Inflammatory macrophage (primary cell): ENCODE results near the gene IL18BP.
A peak's percentile ranks its signal among the peaks of the same experiment; 100 is the strongest.

ENCODE experiments used
- DNase-seq, 2 donors: peaks; one replicate each; pipeline ENCODE4 v3.0.0-alpha.2; 2020 to 2022

The IL18BP gene

DNA sequence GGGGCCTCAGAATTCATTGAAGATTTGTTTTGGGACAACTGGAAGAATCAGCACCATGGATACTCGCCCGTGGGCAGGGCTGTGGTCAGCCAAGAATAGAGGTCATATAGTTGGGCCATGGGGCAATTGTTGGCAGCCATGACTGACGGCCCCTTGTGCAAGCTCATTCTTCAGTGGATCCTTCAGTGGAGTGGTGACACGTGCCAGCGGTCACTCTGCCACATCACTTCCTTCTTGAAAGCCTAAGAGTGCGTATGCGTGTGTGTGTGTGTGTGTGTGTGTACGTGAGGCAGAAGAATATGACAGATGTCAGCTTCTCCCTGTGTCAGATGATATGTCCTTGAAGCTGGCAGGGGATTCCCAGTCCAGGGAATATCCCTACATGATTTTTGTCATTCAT lies 1.8 kb upstream of the IL18BP start:
- peak; percentile 98 to 99 for DNase-seq

DNA sequence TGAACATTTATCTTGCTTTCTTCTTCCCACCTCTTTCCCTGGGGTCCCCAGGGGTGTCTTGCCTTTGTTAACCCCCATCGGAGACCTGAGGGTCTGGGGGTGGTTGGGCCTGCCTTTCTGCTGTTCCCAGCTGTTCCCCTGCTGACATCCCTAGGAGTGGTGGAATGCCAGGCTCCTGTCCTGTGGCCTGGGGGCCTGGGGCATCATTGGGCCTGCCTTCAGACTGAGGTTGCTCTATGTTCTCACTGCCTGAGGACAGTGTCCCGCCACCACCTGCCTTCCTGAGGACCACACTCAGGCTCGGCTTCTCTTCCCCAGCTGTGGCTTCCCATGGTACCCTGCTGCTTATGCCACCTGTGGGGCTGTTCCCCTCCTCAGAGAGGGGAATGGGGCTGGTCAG lies 1.1 kb upstream of the IL18BP start:
- DNase-seq, result no peak

DNA sequence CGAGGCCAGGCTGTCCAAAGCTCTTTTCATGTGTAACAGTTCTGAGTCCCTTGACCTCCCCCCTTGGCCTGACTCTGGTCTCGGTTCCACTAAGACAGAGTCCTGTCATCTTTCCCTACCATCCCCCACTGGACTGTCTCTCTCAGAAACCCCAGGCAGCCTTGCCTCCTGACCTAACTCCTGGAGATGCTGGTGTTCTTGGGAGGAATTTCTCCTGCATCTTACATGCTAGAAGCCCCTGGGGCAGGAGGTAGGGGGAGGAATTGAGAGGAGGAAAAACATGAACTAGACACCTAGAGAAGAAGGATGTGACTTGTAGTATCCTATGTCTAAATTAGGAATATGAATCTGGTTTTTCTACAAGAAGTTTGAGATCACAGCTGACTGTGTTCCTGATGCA lies 648 bp upstream of the IL18BP start:
- DNase-seq, result no peak

DNA sequence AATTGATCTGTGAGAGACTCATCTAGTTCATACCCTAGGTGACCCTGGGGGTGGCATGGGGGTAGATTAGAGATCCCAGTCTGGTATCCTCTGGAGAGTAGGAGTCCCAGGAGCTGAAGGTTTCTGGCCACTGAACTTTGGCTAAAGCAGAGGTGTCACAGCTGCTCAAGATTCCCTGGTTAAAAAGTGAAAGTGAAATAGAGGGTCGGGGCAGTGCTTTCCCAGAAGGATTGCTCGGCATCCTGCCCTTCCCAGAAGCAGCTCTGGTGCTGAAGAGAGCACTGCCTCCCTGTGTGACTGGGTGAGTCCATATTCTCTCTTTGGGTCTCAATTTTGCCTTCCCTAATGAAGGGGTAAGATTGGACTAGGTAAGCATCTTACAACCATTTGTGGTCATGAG lies 653 bp downstream of the IL18BP start:
- no peak for DNase-seq

DNA sequence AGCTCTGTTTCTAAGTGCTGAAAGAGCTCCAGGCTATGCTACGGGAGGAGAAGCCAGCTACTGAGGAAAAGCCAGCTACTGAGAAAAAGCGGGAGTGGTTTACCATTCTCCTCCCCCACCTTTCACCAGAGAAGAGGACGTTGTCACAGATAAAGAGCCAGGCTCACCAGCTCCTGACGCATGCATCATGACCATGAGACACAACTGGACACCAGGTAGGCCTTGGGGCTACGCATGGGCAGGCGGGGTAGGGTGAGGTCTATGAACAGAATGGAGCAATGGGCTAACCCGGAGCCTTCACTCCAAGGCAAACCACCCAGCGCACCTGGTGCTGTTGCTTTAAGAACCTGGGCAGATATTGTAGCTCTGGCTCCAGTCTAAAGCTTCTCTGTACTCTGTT lies 1.1 kb downstream of the IL18BP start:
- DNase-seq, result no peak

DNA sequence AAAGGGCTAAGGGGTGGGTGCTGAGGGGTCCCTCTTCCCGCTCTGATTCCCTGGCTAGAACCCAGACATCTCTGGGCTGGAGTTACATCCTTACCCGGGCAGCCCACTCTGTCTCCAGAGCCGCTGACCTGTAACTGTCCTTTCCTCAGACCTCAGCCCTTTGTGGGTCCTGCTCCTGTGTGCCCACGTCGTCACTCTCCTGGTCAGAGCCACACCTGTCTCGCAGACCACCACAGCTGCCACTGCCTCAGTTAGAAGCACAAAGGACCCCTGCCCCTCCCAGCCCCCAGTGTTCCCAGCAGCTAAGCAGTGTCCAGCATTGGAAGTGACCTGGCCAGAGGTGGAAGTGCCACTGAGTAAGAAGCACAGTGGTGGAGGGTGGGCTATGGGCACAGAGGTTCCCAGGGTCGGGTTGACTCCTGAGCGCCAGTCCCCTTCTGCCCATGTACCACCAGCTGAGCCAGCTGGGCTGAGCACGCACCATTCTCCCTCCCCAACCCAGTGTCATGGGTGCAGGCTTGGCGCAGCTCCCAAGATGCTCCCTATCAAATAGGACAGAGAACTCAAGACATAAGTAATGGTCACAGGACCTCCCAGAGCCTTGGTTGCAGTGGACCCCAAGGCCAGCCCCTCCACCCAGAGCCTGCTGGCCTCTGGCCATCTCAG lies 1.6 kb downstream of the IL18BP start:
- no peak for DNase-seq

DNA sequence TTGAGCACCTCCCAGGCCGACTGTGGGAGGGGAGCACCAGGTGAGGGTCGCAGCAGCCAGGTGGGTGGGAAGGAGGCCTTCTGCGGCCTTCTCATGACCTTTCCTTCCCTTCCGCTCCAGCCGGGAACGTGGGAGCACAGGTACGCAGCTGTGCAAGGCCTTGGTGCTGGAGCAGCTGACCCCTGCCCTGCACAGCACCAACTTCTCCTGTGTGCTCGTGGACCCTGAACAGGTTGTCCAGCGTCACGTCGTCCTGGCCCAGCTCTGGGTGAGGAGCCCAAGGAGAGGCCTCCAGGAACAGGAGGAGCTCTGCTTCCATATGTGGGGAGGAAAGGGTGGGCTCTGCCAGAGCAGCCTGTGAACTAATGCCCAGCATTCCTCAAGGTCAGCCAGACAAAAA lies 2.6 kb downstream of the IL18BP start:
- DNase-seq, result no peak

DNA sequence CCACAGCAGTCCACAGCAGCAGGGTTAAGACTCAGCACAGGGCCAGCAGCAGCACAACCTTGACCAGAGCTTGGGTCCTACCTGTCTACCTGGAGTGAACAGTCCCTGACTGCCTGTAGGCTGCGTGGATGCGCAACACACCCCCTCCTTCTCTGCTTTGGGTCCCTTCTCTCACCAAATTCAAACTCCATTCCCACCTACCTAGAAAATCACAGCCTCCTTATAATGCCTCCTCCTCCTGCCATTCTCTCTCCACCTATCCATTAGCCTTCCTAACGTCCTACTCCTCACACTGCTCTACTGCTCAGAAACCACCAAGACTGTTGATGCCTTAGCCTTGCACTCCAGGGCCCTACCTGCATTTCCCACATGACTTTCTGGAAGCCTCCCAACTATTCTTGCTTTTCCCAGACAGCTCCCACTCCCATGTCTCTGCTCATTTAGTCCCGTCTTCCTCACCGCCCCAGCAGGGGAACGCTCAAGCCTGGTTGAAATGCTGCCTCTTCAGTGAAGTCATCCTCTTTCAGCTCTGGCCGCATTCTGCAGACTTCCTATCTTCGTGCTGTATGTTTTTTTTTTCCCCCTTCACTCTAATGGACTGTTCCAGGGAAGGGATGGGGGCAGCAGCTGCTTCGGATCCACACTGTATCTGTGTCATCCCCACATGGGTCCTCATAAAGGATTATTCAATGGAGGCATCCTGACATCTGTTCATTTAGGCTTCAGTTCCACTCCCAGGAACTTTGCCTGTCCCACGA lies 3.3 kb downstream of the IL18BP start:
- DNase-seq, result no peak

DNA sequence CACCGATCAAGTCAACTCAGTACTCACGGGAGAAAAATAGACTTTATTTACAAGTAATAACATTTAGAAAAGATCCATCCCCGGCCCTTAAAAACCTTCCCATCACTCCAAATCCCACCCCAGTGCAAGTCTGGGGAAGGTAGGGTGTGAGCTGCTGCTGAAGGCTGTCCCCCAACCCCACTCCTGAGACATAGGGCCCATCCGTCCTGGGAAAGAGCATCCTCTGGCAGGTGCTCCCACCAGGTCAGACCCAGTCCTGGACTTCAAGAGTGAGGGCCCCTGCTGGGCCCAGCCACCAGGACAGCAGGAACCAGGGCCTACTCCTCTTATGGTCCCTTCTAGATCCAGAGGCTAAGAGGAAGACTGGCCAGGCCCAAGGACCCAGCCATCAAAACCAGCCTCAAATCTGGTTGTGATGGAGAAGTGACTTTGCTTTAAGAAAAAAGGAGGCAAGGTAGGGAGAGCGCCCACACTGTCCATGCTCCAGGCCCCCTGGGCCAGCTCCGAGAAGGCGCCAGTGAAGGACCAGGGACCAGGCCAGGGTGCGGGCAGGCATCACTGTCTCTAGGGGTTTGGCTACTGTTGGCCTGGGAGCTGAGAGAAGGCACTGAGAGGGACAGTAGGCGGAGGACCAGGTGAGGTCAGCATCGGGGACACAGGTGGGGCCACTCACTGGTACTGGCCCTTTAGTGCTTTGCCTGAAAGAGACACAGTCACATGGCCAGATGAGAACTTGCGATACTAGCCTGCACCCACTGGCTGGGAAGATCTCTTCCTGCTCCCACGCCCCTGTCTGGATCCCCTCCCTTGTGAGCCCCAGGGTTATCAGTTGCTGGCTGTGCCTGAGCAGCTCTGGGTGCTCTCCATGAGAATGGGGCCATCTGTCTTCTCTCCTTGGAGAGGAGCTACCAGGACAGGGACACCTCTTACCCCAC lies 4.4 kb downstream of the IL18BP start:
- DNase-seq, result no peak

DNA sequence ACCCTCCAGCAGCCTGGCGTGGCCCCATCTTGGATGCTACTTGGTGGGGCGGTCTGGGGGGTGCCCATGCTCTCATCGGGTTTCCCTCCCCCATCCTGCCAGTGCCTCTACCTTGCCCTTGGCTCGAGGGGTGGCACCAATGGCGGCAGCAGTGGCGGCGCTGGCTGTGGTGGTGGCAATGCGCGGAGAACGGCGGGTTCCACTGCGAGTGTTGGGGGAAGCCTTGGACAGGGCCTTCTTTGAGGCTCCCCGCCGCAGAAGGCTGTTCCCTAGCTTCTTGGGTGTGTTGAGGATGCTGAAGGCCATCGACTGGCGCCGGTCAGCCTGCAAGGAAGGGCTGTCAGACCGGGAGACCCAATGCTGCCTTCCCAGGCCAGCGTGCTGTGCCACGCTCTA lies 5.1 kb downstream of the IL18BP start:
- DNase-seq, result no peak

DNA sequence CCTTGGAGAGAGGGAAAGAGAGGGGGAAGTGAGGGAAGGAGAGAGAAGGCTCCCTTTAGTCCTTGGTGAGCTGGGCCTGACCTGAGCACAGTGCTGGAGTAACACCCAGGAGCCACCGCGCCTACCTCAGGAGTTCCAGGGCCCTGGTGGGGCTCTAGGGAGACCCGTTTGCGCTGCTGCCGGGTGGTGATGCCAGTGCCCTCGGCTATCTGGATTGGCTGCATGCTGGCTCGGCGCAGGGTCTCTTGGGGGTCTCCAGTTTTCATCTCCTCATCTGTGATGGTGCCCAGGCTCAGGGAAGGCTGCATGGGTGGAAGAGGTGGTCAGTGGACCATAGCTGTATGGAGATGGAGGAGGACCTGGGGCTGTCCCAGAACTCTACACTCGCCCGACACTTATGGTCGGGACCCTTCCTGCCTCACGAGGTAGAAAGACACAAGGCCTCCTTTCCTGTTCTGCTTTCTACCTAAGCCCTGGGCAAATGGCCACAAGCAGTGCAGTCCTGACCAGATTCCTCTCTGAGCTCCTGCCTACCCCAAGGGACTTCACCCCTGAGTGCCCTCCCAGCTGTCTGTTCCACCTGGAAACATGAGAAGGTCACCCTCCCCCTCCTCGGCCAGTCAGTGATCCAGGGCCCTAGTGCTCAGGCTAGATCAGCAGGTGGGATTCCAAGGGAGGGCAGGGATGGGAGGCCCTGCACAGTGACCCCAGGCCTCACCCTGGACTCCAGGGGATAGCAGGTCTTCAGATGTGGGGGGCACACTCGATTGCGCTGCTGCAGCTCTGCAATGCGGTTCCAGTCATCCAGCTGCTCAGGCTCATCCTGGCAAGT lies 6.0 kb downstream of the IL18BP start:
- DNase-seq, result no peak

DNA sequence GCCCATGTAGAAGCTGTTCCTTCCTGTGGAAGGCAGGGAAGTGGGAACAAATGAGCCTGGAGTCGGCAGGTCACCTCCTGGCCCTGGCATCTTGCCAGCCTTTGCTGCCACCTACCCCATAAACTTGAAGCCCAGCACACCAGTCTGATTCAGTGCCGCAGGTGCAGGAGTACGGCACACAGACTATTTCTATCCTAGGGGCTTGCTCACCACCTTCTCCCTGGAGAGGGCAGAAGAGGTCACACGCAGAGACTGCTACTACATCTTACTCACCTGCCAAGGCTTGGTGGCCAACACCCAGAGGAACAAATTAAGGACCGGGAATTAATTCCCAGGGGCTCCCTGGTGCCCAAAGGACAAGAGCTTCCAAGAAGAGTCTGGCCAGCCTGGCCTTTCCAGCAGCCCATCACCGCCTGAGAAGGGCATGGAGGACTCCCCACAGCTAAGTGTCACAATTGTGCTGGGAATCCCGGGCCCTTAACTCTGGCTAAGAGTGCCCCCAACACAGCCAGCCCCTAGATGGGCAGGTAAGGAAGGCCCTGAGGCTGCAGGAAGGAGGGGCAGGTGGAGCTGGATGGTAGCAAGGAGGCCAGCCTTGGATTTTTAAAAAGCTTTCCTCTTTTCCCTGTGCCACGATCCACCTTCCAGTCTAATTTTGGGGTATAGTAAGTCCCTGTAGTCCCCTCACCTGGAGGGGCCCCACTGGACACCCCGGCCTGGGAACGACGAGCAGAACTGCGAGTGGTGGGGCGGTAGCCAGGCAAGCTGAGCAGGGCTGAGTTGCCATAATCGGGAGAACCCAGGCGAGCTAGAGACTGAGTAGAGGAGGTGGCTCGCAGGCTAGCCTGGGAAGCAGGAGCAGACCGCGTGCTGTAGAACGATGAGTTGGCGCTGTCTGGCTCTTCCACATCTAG lies 6.9 kb downstream of the IL18BP start:
- DNase-seq, result no peak

DNA sequence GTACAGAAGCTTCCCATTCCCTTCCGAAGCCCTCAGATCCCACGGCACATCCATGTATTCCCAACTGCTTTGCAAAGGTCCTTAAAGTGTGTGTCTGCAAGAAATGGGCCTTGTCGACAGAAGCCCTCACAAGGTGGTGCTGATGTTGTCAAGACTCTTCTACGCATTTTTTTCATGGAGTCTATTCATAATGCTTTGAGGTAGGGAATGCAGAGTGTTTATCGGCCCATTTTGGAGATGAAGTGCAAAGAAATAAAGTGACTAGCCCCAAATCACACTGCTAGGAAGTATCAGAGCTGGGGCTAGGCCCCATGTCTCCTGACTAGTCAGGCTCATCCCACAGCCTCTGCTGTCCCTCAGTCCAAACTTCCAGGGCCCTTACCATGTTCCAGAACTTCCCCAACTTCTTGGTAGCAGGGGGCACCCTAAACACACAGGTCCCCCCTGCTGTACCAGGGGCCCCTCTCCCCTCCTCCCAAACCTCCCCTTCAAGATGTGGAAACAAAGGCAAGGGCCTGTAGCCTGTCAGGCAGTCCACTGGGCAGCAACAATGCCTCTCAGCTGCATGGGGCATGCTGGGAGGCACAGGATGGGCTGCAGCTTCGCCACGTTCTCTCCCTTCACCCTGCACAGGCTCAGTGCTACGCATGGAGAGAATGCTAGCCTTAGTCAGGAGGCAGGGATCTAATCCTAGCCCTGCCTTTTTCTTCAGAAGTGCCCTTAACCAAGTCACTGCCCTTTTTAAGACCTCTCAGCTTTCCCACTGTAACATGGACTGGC lies 7.8 kb downstream of the IL18BP start:
- no peak for DNase-seq

DNA sequence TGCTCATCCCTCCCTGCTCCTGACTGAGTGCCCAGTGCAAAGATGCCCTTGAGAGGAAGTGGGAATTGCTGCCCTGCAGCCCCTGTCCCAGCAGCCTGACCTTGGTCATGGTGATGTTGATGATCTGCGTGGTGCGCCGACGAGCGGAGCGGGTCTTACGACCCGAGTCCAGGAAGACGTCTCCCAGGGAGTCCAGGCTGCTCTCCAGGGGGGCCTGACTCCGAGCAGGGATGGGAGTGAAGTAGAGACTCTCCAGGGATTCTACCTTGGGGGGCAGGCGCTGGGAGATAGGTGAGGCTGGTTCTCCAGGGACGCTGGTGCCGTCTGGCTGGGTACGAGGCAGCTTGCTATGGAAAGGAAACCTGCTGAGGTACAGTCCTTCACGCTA lies 8.4 kb downstream of the IL18BP start:
- no peak for DNase-seq

DNA sequence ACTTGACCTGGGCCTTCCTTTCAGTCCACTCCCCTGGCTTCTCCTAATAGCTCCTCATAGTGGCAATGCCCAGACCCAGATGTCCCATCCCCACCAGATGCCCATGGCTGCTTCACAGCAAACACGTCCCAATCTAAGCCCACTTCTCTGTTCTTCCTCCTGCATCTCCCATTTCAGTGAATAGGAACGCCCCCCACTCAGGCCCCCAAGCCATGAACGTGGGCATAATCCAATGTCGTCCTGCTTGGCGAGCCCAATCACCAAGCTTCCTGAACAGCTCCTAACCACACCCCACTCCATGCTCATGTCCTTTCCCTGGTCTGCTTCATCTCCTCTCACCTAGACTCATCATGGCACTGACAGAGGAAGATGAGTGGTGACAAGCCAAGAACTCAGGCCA lies 8.9 kb downstream of the IL18BP start:
- no peak for DNase-seq

DNA sequence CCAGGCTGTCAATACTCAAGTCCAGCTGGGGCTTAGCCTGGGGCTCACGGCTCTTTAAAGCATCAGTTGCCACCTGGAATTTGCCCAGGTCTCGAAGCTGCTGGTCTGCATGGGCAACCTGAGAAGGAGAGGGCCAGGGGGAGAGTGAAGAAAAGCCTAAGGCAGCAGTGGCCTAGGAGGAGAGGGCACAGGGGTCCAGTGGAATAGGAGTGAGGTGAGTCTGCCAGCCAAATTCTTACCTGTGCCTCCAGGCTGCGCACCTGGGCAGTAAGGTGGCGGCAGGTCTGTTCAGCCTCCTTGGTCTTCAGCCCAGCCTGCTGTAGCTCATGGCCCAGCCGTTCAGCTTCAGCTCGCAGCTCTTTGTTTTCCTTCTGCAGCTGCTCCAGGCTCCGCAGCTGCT lies 10.0 kb downstream of the IL18BP start:
- no peak for DNase-seq

DNA sequence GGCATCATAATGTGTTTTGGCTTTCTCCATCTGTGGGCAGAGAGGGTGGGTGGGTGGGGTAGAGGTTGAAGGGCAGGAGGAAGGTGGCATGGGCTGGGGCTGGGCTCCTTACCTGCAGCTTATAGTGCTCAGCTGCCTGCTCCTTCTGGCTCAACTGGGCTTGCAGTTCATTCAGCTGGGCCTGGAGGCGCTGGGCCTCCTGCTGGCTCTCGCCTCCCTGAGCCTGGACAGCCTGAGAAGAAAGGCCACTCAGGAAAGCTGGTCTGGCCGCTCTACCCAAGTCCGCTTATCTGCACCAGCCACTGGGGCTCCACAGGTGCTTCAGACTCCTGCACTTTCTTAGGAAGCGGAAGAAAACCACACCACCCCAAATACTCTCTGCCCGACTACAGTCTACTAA lies 10.4 kb downstream of the IL18BP start:
- no peak for DNase-seq

DNA sequence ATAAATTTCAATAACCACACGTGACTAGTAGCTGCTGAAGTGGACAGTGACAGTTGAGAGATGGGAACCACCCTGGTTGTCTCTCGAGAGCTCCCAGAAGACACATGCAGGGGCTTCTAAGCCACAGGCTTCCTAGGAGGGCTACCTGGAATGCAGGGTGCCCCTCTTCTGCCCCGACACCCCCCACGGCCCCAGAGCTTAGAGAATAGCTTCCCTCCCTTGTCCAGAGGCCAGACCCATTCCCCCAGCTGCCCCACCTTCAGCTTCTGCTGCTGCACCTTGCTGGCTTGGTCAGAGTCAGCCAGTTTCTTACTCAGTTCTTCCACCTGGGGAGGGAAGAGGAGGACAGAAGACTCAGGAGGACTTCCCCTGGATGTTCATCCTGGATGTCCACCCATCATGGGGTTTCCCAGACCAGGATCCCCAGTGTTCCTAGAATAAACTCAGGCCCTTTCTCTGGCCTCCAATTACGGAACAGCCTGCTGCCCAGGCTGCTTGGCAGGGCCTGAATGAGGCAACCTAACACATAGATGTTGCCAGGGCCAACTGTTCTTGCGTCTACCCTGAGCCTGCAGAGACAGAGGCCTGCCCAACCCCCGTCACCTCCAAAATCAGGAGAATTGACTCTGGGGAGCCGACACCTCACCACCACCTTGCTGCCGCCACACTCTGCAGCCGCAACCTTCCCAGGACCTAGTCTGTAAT lies 12.0 kb downstream of the IL18BP start:
- no peak for DNase-seq

DNA sequence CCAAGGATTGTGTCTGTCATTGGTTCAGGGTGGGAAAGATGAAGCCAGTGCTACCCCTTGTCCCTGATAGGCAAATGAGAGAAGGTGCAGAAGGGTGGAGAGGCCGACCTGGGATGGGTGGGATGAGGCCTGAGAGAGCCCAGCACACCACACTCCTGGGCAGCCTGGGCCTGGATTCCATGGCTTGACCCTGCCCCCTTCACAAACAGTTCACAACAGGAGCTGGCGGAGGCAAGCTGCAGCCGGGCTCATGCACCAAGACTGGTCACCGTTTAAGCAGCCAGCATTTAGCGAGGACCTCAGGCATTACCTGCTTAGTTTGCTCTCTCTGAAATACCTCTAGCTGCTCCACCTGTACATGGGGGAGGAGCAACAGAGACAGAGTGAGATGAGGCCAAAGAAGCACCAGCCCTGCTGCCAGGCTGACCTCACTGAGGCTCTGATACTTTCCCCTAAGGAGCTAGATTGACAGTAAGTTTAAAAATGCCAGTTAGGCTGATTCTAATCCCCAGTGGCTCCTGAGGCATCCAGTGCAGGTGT lies 13.5 kb downstream of the IL18BP start:
- no peak for DNase-seq
